NCI-H345 (cell line): ENCODE data around the gene SGSM2.
A peak's percentile ranks its signal among the peaks of the same experiment; 100 is the strongest.
"Not testable (repeated sequence)": the region's sequence is repeated elsewhere in the genome, so short reads cannot be mapped to it uniquely, and the experiment has no call there.

Experiments used
- DNase-seq: peaks from one replicate; lab custom pipeline; 2025; lab: John Stamatoyannopoulos, UW

SGSM2 gene

DNA sequence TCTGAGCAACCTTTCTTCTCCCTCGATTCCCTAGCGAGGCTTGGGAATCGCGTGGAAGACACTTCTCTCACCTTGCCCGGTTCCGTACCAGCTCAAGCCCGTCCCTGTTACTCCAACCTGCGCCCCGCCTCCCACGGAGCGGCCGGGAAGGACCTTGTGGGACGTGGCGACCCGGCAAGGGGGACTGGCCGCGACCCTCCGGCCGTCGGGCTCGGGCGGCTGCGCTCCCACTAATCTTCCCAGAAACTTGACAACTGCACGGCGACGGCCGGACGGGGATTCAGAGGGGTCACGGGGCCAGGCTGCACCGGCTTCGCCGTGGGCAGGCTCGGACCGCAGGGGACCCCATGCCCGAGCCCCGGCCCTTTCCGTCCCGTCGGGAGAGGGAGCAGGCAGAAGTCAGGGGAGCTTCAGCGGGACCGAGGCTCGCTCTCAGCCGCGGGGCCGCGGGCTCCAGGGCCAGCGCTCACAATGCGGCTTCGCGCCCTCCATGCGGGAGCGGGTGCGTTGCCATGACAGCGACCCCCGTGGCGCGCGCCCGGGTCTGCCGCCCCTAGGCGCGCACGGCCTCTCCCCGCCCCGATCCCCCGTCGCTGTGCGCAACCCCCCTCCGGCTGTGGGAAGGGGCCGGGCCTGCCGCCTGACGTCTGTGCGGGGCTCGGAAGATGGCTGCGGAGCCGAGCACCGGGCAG, at the start of gene SGSM2:
Gene SGSM2, plus strand, starts transcription at position 650 of the 692 bp plus-strand sequence. CDS start 188 bp downstream, outside the sequence.
- DNase-seq = peak; percentile 82

DNA sequence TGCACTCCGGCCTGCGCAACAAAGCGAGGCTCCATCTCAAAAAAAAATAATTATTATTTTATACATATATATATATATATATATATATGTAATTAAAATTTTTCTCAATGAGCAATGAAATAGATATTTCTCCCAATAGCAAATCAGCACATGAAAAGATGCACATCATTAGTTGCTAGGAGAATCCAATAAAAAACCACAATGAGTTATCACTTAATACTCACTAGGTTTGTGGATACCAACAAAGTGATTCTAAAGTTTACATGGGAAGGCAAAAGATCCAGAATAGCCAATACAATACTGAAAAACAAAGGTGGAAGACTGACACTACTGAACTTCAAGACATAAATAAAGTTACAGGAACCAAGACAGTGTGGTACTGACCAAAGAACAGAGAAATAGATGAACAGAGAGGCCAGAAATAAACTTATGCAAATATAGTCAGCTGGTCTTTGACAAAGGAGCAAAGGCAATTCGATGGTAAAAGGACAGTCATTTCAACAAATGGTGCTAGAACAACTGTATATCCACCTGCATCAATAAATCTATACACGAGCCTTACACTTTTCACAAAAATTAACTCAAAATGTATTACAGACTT, 47.3 kb upstream of the SGSM2 start:
- no peak for DNase-seq

- DNase-seq = no peak
These were observed 45.2 kb upstream of the SGSM2 start for GRCh38 chr17:2292100-2292499.

DNA sequence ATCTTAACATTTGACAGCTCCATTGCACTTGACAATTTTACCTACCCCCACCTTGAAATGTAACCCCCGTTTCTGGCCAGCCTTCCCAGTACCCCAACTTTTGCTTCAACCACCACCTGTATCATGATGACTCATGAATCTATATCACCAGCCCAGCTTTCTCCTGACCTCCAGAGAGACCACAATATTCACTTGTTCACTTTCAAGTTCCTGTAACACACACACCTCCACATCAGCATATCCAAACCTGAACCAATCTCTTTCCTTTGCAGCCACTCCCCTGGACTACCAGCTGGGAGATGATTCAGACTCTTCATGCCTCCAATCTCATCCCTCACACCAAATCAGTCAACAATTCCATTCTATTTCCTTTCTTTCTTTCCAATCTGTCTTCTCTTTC, 41.7 kb upstream of the SGSM2 start:
- no peak for DNase-seq

DNA sequence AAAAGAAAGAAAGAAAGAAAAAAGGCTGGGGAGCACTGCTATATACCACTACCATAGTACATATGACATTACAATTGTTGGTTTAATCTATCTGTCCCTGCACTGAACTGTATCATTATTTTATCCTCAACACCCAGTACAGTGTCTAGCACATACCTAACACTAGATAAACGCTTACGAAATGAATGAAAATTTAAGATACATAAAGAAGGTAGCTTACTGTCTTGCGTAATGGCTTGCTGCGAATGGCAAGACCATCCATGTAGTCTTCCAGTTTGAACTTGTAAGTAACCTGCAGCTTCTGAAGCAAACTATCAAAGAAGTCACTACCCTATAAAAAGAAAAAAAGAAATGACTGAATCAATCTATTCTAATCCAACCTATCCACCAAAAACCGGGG, 40.3 kb upstream of the SGSM2 start:
- DNase-seq = no peak

DNA sequence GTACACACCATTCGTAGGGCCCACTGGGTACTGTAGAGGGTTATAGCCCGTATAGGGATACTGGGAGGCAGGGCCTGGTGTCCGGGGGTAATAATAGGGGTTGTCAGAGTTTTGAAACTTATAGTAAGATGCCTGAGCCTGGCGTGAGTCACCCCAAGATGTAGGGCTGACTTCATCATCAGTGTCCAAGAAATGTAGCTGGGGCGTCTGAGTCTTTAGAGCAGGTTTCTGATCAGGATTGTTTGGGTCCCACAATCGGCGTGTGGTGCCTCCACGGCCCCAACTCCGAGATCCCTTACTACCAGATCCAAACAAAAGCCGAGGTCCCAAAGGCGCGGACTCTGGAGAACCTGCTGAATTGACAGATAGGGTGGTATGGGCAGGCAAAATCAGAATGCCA, 38.2 kb upstream of the SGSM2 start:
- no peak for DNase-seq

- DNase-seq = no peak
These were observed 37.5 kb upstream of the SGSM2 start for GRCh38 chr17:2299756-2300155.

- DNase-seq = no peak
These were observed 34.5 kb upstream of the SGSM2 start for GRCh38 chr17:2302778-2303203.

DNA sequence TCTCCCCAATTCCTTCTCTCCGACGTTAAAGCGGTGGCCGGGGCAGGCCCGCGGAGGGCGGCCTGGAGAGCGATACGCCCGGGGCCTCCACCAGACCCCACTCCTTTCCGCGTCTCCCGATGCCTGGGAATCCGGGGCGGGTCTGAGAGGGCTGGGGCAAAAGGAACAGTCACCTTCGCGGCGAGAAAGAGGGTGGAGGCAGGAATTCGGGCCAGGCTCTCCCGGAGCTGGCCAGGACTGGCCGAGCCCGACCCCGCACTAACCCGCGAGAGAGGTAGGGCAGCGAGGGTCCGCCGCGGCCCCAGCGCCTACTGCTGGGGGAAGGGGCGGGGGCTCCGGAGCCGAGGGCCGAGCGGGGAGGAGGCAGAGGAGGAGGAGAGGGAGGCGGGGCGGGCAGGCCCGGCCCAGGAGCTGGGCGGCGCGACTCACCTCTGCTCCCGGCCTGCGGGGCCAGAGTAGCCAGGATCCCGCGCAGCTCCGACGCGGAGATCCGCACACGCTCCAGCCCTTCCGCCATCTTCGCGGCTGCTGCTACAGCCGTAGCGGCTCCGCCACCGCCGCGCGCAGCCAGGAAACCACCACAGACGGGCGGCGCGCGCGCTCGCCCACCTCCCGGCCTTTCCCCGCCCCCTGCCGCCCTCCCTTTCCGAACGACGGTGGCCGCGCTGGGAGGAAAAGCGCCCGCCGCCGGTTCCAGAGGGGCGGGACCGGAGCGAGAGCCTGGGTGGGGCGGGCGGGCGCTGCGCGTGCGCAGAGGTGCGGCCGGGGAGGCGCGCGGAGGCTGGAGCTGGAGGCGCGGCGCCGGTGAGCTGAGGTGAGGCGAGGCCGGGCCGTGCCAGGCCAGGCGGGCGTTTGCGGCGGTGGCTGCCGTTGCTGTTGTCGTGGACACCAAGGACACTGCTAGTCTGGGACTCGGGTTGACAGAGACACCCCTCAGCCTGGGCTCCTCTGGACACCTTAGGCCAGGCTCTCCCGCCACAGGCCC, 33.8 kb upstream of the SGSM2 start, which contains the start of the genes SMG6 and SRR:
Gene SMG6, minus strand, starts transcription at position 582 of the 985 bp plus-strand sequence. Its CDS starts 65 bp downstream, at position 517.
Gene SRR, plus strand, starts transcription at position 747 of the 985 bp plus-strand sequence. CDS start 11,611 bp downstream, outside the sequence.
- peak; percentile 86 for DNase-seq

DNA sequence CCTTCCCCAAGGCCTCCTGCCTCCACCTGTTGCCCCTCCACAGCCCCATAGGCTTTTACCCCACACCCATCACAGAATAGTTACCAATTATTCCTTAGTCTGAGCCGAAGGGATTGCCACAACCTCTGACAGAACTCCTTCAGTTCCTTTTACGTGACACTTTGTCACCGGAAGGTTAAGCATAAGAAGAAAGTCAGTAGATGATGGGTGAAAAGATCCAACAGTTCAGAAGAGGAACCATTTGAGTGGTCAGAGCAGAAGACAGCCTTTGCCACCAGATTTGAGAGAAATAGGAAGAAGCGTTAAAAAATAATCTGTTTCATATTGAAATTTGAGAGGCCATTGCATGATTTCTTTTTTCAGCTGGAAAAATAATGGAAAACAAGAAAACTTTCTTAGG, 32.4 kb upstream of the SGSM2 start:
- DNase-seq = no peak

- DNase-seq = no peak
These were observed 27.8 kb upstream of the SGSM2 start for GRCh38 chr17:2309338-2310154.

DNA sequence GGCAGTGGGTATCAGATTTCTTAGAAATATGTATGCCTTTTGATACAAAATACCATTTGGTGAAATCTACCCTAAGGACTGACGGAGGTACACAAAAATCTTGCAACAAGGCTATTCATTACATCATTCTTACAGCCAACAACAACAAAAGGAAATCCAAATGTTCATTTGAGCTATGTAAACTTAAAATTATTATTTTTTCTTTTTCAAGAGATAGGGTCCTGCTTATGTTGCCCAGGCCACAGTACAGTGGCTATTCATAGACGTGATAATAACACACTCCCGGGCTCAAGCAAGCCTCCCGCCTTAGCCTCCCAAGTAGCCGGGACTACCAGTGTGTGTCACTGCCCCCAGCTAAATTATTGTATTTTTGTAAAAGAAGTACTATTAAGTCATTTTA, 24.6 kb upstream of the SGSM2 start:
- no peak for DNase-seq

- DNase-seq = not testable (repeated sequence)
These were observed 20.4 kb upstream of the SGSM2 start for GRCh38 chr17:2316916-2317205.

DNA sequence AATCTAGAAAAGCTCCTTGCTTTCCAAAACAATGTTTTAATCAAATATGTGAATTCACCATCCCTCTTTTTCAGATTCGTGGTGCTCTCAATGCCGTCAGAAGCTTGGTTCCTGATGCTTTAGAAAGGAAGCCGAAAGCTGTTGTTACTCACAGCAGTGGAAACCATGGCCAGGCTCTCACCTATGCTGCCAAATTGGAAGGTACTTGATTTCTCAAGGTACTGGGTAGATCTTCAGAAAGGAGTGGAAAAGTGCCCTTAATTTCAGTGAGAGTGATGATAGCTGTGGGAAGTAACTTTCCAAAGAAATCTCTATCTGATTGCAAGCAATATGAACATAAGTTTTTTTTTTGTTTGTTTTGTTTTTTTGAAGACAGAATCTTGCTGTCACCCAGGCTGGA, 19.5 kb upstream of the SGSM2 start:
- DNase-seq = no peak

DNA sequence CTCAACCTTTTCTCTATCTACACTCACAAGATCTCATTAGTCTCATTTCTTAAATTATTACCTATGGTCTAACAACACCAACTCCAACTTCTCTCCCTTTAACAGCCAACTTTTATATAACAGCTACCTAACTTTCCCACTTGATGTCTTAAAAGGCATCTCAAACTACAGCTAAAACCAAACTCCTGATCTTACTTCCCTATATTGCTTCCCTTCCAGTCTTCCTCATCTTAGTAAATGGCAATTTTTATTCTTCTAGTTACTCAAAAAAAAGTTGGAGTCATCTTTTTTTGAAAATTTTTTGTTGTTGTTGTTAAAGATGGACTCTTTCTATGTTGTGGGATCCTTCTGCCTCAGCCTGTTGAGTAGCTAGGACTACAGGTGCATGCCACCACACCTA, 18.2 kb upstream of the SGSM2 start:
- DNase-seq = no peak

DNA sequence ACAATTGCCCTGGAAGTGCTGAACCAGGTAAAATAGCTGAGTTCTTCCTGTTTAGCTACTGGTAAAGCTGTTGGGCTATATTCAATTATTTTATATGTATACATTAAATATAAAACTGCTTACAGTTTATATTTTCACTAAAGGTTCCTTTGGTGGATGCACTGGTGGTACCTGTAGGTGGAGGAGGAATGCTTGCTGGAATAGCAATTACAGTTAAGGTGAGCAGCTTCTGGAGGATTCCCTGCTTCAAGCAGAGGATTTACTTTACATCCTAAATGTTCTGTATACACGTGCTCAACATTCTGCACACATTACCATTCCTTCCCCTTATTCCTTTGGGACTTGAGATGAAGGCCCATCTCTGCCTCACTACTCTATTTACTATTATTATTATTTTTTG, 15.9 kb upstream of the SGSM2 start:
- DNase-seq = no peak

DNA sequence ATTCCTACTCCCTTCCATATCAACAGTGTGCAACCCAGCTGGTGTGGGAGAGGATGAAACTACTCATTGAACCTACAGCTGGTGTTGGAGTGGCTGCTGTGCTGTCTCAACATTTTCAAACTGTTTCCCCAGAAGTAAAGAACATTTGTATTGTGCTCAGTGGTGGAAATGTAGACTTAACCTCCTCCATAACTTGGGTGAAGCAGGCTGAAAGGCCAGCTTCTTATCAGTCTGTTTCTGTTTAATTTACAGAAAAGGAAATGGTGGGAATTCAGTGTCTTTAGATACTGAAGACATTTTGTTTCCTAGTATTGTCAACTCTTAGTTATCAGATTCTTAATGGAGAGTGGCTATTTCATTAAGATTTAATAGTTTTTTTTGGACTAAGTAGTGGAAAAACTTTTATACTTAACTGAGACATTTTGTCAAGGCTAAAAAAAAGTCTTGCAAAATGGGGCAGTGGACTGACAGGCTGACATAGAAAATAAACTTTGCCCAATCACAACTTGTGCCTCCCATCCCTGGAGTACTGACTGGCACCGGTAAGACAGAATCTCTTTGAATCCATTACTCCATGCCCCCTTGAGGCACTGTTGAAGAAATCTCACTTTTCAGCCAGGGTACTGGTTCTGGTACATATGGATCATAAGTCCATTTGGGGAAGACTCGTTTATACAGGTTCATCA, 13.5 kb upstream of the SGSM2 start:
- no peak for DNase-seq

- no peak for DNase-seq
These were observed 6.0 kb upstream of the SGSM2 start for GRCh38 chr17:2331303-2331702.

GRCh38 chr17:2335726-2336214, 1.5 kb upstream of the SGSM2 start:
- DNase-seq = no peak

GRCh38 chr17:2336215-2336851, 968 bp upstream of the SGSM2 start, which contains the start of gene TSR1:
TSR1 (minus strand) TSS chr17:2336457; CDS start chr17:2336427, 30 bp downstream.
- DNase-seq = peak; percentile 89
